SK-N-SH (cell line): ENCODE results near the gene RBM48. TPM values are rescaled to one million over a fixed set of nuclear protein-coding genes. Genes with fewer than 3 reads are reported as not detected.

Source experiments
- CTCF ChIA-PET: fragments of 300-600, 350-600 bp; formaldehyde crosslinking; extraction: SDS; loops from one replicate; lab custom pipeline; 2021; lab: Yijun Ruan, JAX
- POLR2A ChIA-PET: fragments of 350-600 bp; sonication (Branson Sonifier 250); formaldehyde crosslinking; extraction: SDS; loops from one replicate; lab custom pipeline; 2020; ENCODE audit warnings: antibody characterized with exemption, inconsistent platforms; lab: Yijun Ruan, JAX
- DNase-seq: peaks from one replicate; pipeline ENCODE4 v3.0.0; 2012
- H2AFZ ChIP-seq: fragments of 200-600 bp; sonication (generic); 2 replicates; pipeline ENCODE4 v1.8.1; 2016; ENCODE audit warnings: antibody characterized with exemption, mild to moderate bottlenecking, low read depth
- H3F3A ChIP-seq: fragments of 200-600 bp; sonication (generic); replicated peaks from 2 replicates; pipeline ENCODE3; 2016; ENCODE audit warnings: antibody characterized with exemption, mild to moderate bottlenecking; ENCODE audit not compliant: insufficient read depth
- H3K27ac ChIP-seq, 2 experiments: fragments of 200-500 bp in 1 of 2; fragments of 200-600 bp in 1 of 2; sonication (Bioruptor generic) in 1 of 2; sonication (generic), shearing (Covaris generic) in 1 of 2; 2 replicates each; pipeline versions ENCODE4 v1.5.1 to v1.6.1; 2014 to 2016; ENCODE audit warnings: low read depth in 2 of 2, inconsistent platforms in 1 of 2, low read length in 1 of 2, mild to moderate bottlenecking in 1 of 2, mixed read lengths in 1 of 2
- H3K27me3 ChIP-seq: fragments of 200-600 bp; sonication (generic), shearing (Covaris generic); 2 replicates; pipeline ENCODE4 v1.6.1; 2016; ENCODE audit warnings: mixed run types; ENCODE audit not compliant: insufficient read depth
- H3K36me3 ChIP-seq, 2 experiments: fragments of 200-500 bp in 1 of 2; fragments of 200-600 bp in 1 of 2; sonication (Bioruptor generic) in 1 of 2; sonication (generic) in 1 of 2; replicated peaks in 1 of 2; 2 replicates each; pipeline versions ENCODE3 to v1.5.1; 2014 to 2016; ENCODE audit warnings: low read length in 1 of 2, mild to moderate bottlenecking in 1 of 2; ENCODE audit not compliant: insufficient read depth in 2 of 2, control insufficient read depth in 1 of 2
- H3K4me1 ChIP-seq, 2 experiments: fragments of 200-500 bp in 1 of 2; fragments of 200-600 bp in 1 of 2; sonication (Bioruptor generic) in 1 of 2; sonication (generic), shearing (Covaris generic) in 1 of 2; 2 replicates each; pipeline versions ENCODE4 v1.5.1 to v1.6.1; 2014 to 2016; ENCODE audit warnings: low read depth in 1 of 2, low read length in 1 of 2, mixed run types in 1 of 2; ENCODE audit not compliant: insufficient read depth in 2 of 2, control insufficient read depth in 1 of 2
- H3K4me2 ChIP-seq: fragments of 200-600 bp; sonication (generic), shearing (Covaris generic); 2 replicates; pipeline ENCODE4 v1.6.1; 2017; ENCODE audit warnings: mixed run types
- H3K4me3 ChIP-seq, 2 experiments: fragments of 200-500 bp in 1 of 2; fragments of 200-600 bp in 1 of 2; sonication (Bioruptor generic) in 1 of 2; sonication (generic), shearing (Covaris generic) in 1 of 2; 2 replicates each; pipeline versions ENCODE4 v1.5.1 to v1.8.1; 2014 to 2016; ENCODE audit warnings: low read depth in 2 of 2, inconsistent platforms in 1 of 2, low read length in 1 of 2, mild to moderate bottlenecking in 1 of 2, mixed read lengths in 1 of 2, moderate library complexity in 1 of 2
- H3K79me2 ChIP-seq: fragments of 200-600 bp; sonication (generic); 2 replicates; pipeline ENCODE4 v1.8.1; 2017; ENCODE audit warnings: mild to moderate bottlenecking; ENCODE audit not compliant: insufficient read depth
- H3K9ac ChIP-seq: fragments of 200-600 bp; sonication (generic); 2 replicates; pipeline ENCODE4 v1.6.1; 2017; ENCODE audit warnings: mixed run types
- H3K9me2 ChIP-seq: fragments of 200-600 bp; sonication (generic); 2 replicates; pipeline ENCODE4 v1.6.1; 2017; ENCODE audit warnings: mixed run types
- H3K9me3 ChIP-seq: fragments of 200-600 bp; sonication (generic); 2 replicates; pipeline ENCODE4 v1.6.1; 2017; ENCODE audit warnings: mixed run types, mild to moderate bottlenecking, moderate library complexity
- H4K20me1 ChIP-seq: fragments of 200-600 bp; sonication (generic); 2 replicates; pipeline ENCODE4 v1.6.1; 2017; ENCODE audit warnings: mild to moderate bottlenecking, mixed run types; ENCODE audit not compliant: insufficient read depth
- CHD2 ChIP-seq: fragments of 150-350 bp; IDR thresholded peaks from 2 replicates; pipeline ENCODE4 v1.6.1; 2018; ENCODE audit warnings: low read length; ENCODE audit not compliant: partially characterized antibody
- FOSL2 ChIP-seq: IDR thresholded peaks from 2 replicates; pipeline ENCODE4 v1.4.0; 2012; ENCODE audit warnings: low read depth, mild to moderate bottlenecking, moderate library complexity, borderline replicate concordance
- FOXM1 ChIP-seq: IDR thresholded peaks from 2 replicates; pipeline ENCODE4 v1.4.0; 2012; ENCODE audit warnings: low read depth, mild to moderate bottlenecking
- JUND ChIP-seq: IDR thresholded peaks from 2 replicates; pipeline ENCODE4 v1.4.0; 2012
- NFIC ChIP-seq: IDR thresholded peaks from 2 replicates; pipeline ENCODE4 v1.4.0; 2012; ENCODE audit warnings: borderline replicate concordance
- NRF1 ChIP-seq: IDR thresholded peaks from 2 replicates; pipeline ENCODE4 v1.6.1; 2012; ENCODE audit warnings: low read depth, mild to moderate bottlenecking, low read length
- TAF1 ChIP-seq: IDR thresholded peaks from 2 replicates; pipeline ENCODE4 v1.6.1; 2012; ENCODE audit warnings: low read depth, mild to moderate bottlenecking, low read length, moderate library complexity, borderline replicate concordance
- TCF12 ChIP-seq: IDR thresholded peaks from 2 replicates; pipeline ENCODE4 v1.4.0; 2012
- WGBS: methylation state at CpG from one replicate; pipeline ENCODE4 v1.1.6; 2017; ENCODE audit warnings: low lambda C conversion rate; 5-methylcytosine and 5-hydroxymethylcytosine counted together
- polyA plus RNA-seq, 3 experiments: library from polyadenylated mRNA; depleted of rRNA; stranded (reverse); fragments of >200 nt; gene quantifications; 2 replicates each; pipeline ENCODE4 v1.2.3, GENCODE V29; 2012
- TF ChIP-seq, protein P1 (sequence below): IDR thresholded peaks from 2 replicates; pipeline ENCODE4 v1.6.1; 2012; ENCODE audit warnings: mild to moderate bottlenecking, low read depth, low read length, moderate library complexity

Gene RBM48
- polyA plus RNA-seq, 1 of the 3 experiments (the other 2 are of a cell fraction), result 4.7 TPM

DNA sequence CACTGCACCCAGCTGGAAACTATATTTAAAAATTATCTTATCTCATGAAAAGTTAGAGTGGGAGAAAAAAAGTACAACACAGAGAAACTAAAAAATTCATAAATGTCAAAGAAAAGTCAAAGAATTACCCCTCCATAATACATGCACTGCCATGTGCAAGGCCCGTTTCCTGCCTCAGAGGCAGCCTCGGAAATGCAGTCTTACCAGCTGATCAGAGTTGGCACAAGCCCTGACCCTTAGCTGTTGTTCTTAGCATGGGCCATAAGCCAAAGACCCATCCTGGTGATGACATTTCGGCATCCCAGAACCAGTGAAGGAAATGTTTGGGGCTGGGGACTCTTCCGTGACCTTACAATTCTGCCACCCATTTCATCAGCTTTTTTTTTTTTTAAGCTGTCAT, 21.6 kb downstream of the RBM48 start:
- TF ChIP-seq, protein P1, sequence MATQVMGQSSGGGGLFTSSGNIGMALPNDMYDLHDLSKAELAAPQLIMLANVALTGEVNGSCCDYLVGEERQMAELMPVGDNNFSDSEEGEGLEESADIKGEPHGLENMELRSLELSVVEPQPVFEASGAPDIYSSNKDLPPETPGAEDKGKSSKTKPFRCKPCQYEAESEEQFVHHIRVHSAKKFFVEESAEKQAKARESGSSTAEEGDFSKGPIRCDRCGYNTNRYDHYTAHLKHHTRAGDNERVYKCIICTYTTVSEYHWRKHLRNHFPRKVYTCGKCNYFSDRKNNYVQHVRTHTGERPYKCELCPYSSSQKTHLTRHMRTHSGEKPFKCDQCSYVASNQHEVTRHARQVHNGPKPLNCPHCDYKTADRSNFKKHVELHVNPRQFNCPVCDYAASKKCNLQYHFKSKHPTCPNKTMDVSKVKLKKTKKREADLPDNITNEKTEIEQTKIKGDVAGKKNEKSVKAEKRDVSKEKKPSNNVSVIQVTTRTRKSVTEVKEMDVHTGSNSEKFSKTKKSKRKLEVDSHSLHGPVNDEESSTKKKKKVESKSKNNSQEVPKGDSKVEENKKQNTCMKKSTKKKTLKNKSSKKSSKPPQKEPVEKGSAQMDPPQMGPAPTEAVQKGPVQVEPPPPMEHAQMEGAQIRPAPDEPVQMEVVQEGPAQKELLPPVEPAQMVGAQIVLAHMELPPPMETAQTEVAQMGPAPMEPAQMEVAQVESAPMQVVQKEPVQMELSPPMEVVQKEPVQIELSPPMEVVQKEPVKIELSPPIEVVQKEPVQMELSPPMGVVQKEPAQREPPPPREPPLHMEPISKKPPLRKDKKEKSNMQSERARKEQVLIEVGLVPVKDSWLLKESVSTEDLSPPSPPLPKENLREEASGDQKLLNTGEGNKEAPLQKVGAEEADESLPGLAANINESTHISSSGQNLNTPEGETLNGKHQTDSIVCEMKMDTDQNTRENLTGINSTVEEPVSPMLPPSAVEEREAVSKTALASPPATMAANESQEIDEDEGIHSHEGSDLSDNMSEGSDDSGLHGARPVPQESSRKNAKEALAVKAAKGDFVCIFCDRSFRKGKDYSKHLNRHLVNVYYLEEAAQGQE, result no peak
- TF ChIP-seq TCF12, result no peak
- no peak for TF ChIP-seq NFIC
- Histone ChIP-seq H3K27me3 (no peaks in the 10 kb centered on the region), H3K4me1 (0 out of 4 replicates have a peak, but pooled peaks cover 0 to 5% of the 10 kb centered on the region in 2 experiments), H2AFZ (no peak overlapping the region), H3K79me2 (no peaks in the 10 kb centered on the region), H4K20me1 (no peaks in the 10 kb centered on the region), H3K36me3 (no peaks in the 10 kb centered on the region), H3F3A (peaks cover 11% of the 10 kb centered on the region), H3K9ac (no peak overlapping the region), H3K27ac (no peak overlapping the region), H3K4me2 (no peak overlapping the region), H3K9me3 (no peaks in the 10 kb centered on the region), H3K9me2 (no peaks in the 10 kb centered on the region), H3K4me3 (no peak overlapping the region)
- ChIA-PET CTCF (interaction anchor here (0.6 to 1.9 kb wide), 5 partner anchors 13 to 61 kb away, joined by 3 to 10 read pairs (median 3); partner anchors contain the start of genes PEX1 and RBM48), POLR2A (interaction anchor here (0.6 to 1.3 kb wide), 2 partner anchors 40 to 103 kb away, joined by 3 to 4 read pairs; partner anchors contain the start of gene FAM133B)
- DNase-seq, result no peak
- 87% methylated on average over 4 of the region's 4 CpGs for WGBS

DNA sequence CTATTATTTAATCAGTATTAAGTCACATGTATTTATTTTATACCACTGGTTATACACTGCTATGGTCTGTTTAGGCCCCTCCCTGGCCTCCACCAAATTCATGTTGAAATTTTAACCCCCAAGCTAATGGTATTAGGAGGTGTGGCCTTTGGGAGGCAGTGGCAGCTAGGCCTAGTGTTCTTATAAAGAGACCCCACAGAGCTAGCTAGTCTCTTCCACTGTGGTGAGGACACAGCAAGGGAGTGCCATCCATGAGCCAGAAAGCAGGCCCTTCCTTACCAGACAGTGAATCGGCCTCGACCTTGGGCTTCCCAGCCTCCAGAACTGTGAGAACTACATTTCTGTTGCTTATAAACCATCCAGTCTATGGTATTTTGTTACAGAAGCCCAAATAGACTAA, 28.7 kb downstream of the RBM48 start:
- Histone ChIP-seq H2AFZ (no peak overlapping the region), H3K79me2 (no peaks in the 10 kb centered on the region), H3K9me2 (no peaks in the 10 kb centered on the region), H3K4me3 (no peak overlapping the region), H3K36me3 (peaks cover 12 to 16% of the 10 kb centered on the region in 2 experiments)
- ChIA-PET CTCF (interaction anchor here (0.6 to 0.7 kb wide), 4 partner anchors 9 to 50 kb away, joined by 3 to 4 read pairs (median 3); no protein-coding TSS in a partner anchor), POLR2A (no interaction called here)
- TF ChIP-seq FOXM1, result no peak
- TF ChIP-seq CHD2, result no peak
- 0 out of 2 replicates have a peak, but pooled peaks have one; percentile 1 for TF ChIP-seq FOSL2
- 0 out of 2 replicates have a peak, but pooled peaks have one; percentile 9 for TF ChIP-seq JUND
- no peak for TF ChIP-seq NRF1
- TF ChIP-seq TAF1, result no peak
- TF ChIP-seq, all 33 proteins: peak for 2
- Histone ChIP-seq H3K27ac (no peak overlapping the region), H3K9ac (no peak overlapping the region), H3K4me2 (no peak overlapping the region), H3K9me3 (no peaks in the 10 kb centered on the region), H3K4me1 (no peaks in the 10 kb centered on the region), H3K27me3 (no peaks in the 10 kb centered on the region), H3F3A (peaks cover 14% of the 10 kb centered on the region), H4K20me1 (no peaks in the 10 kb centered on the region)
- WGBS, result 78% methylated on average over 2 of the region's 2 CpGs
- DNase-seq, result no peak
